NCI-H146 treated with DMSO at 0.1 percent for 48 hours (cell line): ENCODE data around the gene LAPTM4A.

Experiments used
- DNase-seq: peaks from one replicate; lab custom pipeline; 2025; ENCODE audit not compliant: unreplicated experiment; lab: John Stamatoyannopoulos, UW

Gene LAPTM4A

DNA sequence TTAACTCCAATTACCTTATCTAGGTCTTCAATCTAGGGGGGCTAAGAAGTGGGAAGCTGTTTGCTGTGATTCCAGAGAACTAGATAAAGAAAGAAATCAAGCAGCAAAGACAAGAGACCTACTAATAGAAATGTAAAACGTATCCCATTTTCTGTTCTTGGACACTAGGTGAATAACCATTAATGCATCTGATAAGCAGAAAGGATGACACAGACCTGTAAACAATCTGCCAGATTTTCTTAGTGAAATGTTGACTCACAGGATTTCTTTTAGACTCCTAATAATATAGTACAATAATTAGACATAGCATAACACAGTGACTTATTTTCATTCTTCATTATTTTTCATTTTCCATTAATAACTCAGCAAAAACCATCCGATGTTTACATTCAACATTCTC is 62.8 kb downstream of the LAPTM4A start:
- no peak for DNase-seq

DNA sequence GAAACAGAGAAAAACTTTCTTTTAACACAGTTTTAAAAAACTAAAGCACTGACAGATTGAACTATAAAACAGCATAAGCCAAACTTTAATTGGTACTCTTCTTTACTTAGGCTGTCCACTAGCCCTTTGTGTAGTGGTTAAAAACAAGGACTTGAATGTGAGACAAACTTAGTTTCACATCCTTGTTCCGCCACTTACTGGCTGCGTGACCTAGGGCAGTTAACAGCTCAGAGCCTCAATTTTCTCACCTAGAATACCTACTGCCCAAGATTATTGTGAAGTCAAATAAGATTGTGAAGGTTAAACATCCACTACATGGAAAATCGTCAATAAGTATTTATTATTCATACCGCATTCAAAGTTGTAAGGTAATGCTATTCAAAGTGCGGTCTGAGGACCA is 63.5 kb downstream of the LAPTM4A start:
- no peak for DNase-seq
